GM12878 (cell line): Measurements from ENCODE around the gene LRRC3. TPM values are rescaled to one million over a fixed set of nuclear protein-coding genes. Genes with fewer than 3 reads are reported as not detected.

Experiments used
- ATAC-seq: fragments of 200-7000 bp; cut with Tn5 transposase; 3 replicates; pipeline ENCODE4 v1.9.1; 2020; ENCODE audit warnings: mild to moderate bottlenecking, moderate library complexity
- BruUV-seq: library from RNA; stranded (reverse); fragments of 400-500 nt; replicated peaks from 2 replicates; lab custom pipeline; 2021; lab: Mats Ljungman, UMichigan
- CTCF ChIA-PET: fragments of 300-600 bp; sonication (Branson Sonifier 250); formaldehyde crosslinking; extraction: SDS; loops from one replicate; lab custom pipeline; 2021; ENCODE audit warnings: inconsistent platforms; lab: Yijun Ruan, JAX
- POLR2A ChIA-PET: fragments of 350-600 bp; formaldehyde crosslinking; extraction: SDS; loops from one replicate; lab custom pipeline; 2021; ENCODE audit warnings: inconsistent platforms; lab: Charles Lee
- RAD21 ChIA-PET: fragments of 300-600 bp; sonication (Branson Sonifier 250); formaldehyde crosslinking; loops from one replicate; lab custom pipeline; 2023; ENCODE audit warnings: antibody characterized with exemption; ENCODE audit not compliant: unreplicated experiment; lab: Charles Lee
- SMC1A ChIA-PET: fragments of 300-600 bp; sonication (Branson Sonifier 250); formaldehyde crosslinking; loops from one replicate; lab custom pipeline; 2023; ENCODE audit not compliant: unreplicated experiment, uncharacterized antibody; lab: Charles Lee
- DNase-seq: peaks from one replicate; pipeline ENCODE4 v3.0.0-alpha.2; 2011; ENCODE audit warnings: low read depth, low spot score
- FAIRE-seq: peaks from 3 replicates; lab custom pipeline; 2011; peaks lifted over from hg19 to GRCh38; lab: Jason Lieb, UNC
- H2AFZ ChIP-seq: 2 replicates; pipeline ENCODE4 v1.6.0; 2011; ENCODE audit warnings: low read depth, low read length, control low read depth; ENCODE audit not compliant: control insufficient read depth
- H3K27ac ChIP-seq: 2 replicates; pipeline ENCODE4 v1.5.1; 2011; ENCODE audit warnings: control low read depth; ENCODE audit not compliant: control insufficient read depth, insufficient read depth
- H3K27me3 ChIP-seq, 2 experiments: replicated peaks in 1 of 2; 2 replicates each; pipeline versions ENCODE4 v1.6.0 to v1.6.1; 2011; ENCODE audit warnings: low read length in 1 of 2; ENCODE audit not compliant: control insufficient read depth in 2 of 2, insufficient read depth in 2 of 2
- H3K36me3 ChIP-seq, 2 experiments: 2 replicates each; pipeline ENCODE4 v1.5.1; 2011; ENCODE audit warnings: low read length in 1 of 2; ENCODE audit not compliant: control insufficient read depth in 2 of 2, insufficient read depth in 2 of 2
- H3K4me1 ChIP-seq: 2 replicates; pipeline ENCODE4 v1.6.1; 2011; ENCODE audit warnings: mild to moderate bottlenecking, low read length, moderate library complexity, mixed read lengths; ENCODE audit not compliant: control insufficient read depth, insufficient read depth
- H3K4me2 ChIP-seq: 2 replicates; pipeline ENCODE4 v1.6.0; 2011; ENCODE audit warnings: control low read depth; ENCODE audit not compliant: control insufficient read depth, insufficient read depth
- H3K4me3 ChIP-seq: fragments of 200-600 bp; sonication (generic); 2 replicates; pipeline ENCODE4 v1.5.1; 2016
- H3K79me2 ChIP-seq: 2 replicates; pipeline ENCODE4 v1.6.0; 2011; ENCODE audit warnings: low read length; ENCODE audit not compliant: control insufficient read depth, insufficient read depth
- H3K9ac ChIP-seq: 2 replicates; pipeline ENCODE4 v1.8.0; 2011; ENCODE audit warnings: low read length, control low read depth, mixed read lengths; ENCODE audit not compliant: control insufficient read depth, insufficient read depth
- H3K9me3 ChIP-seq: replicated peaks from 3 replicates; pipeline ENCODE4 v1.5.1; 2011; ENCODE audit warnings: mild to moderate bottlenecking, low read length; ENCODE audit not compliant: control insufficient read depth, insufficient read depth
- H4K20me1 ChIP-seq: 2 replicates; pipeline ENCODE4 v1.6.0; 2011; ENCODE audit not compliant: control insufficient read depth, insufficient read depth
- CBX3 ChIP-seq: fragments of 200-600 bp; sonication (generic); IDR thresholded peaks from 2 replicates; pipeline ENCODE4 v1.6.1; 2016; ENCODE audit warnings: low read depth, borderline replicate concordance
- JUND ChIP-seq: IDR thresholded peaks from 2 replicates; pipeline ENCODE4 v1.6.1; 2012; ENCODE audit warnings: low read depth, mild to moderate bottlenecking, low read length, improper control_type of control experiment, moderate library complexity
- MEF2B ChIP-seq: fragments of 450-650 bp; IDR thresholded peaks from 2 replicates; pipeline ENCODE4 v1.6.1; 2018; ENCODE audit warnings: mild to moderate bottlenecking, moderate library complexity; ENCODE audit not compliant: partially characterized antibody, poor library complexity, severe bottlenecking
- NFIC ChIP-seq: IDR thresholded peaks from 2 replicates; pipeline ENCODE4 v1.6.1; 2012; ENCODE audit warnings: low read depth, mild to moderate bottlenecking, inconsistent platforms, low read length, moderate library complexity
- NR2F1 ChIP-seq: fragments of 450-650 bp; conservative IDR thresholded peaks from 2 replicates; pipeline ENCODE4 v1.6.1; 2017; ENCODE audit warnings: mild to moderate bottlenecking
- PAX8 ChIP-seq: fragments of 450-650 bp; IDR thresholded peaks from 2 replicates; pipeline ENCODE4 v1.6.1; 2017; ENCODE audit warnings: mild to moderate bottlenecking, moderate library complexity
- RFX5 ChIP-seq: IDR thresholded peaks from 2 replicates; pipeline ENCODE4 v1.6.1; 2011; ENCODE audit warnings: low read depth, low read length, improper control_type of control experiment
- SMC3 ChIP-seq: IDR thresholded peaks from 2 replicates; pipeline ENCODE4 v1.6.1; 2011; ENCODE audit warnings: low read length, improper control_type of control experiment, borderline replicate concordance
- SREBF1 ChIP-seq: IDR thresholded peaks from 2 replicates; pipeline ENCODE4 v1.6.1; 2012; ENCODE audit warnings: mild to moderate bottlenecking, low read length
- STAT3 ChIP-seq: IDR thresholded peaks from 2 replicates; pipeline ENCODE4 v1.6.1; 2011; ENCODE audit warnings: low read depth, low read length, improper control_type of control experiment
- TAF1 ChIP-seq: IDR thresholded peaks from 2 replicates; pipeline ENCODE4 v1.6.1; 2011; ENCODE audit warnings: mild to moderate bottlenecking, low read depth, low read length, borderline replicate concordance
- YBX1 ChIP-seq: fragments of 450-650 bp; IDR thresholded peaks from 2 replicates; pipeline ENCODE4 v1.6.1; 2016; ENCODE audit warnings: antibody characterized with exemption
- ZNF622 ChIP-seq: fragments of 450-650 bp; IDR thresholded peaks from 2 replicates; pipeline ENCODE4 v1.6.1; 2017; ENCODE audit warnings: mild to moderate bottlenecking, inconsistent platforms
- WGBS: methylation state at CpG from one replicate; pipeline ENCODE4 v1.1.6; 2016; ENCODE audit warnings: low lambda C conversion rate; ENCODE audit not compliant: insufficient replicate concordance, insufficient coverage; ENCODE audit errors: missing lambda C conversion rate; 5-methylcytosine and 5-hydroxymethylcytosine counted together
- in situ Hi-C: fragments of 300-500 bp; cut with MboI; formaldehyde crosslinking; loops from 9 replicates; pipeline ENCODE4 v1.14.3; 2018; ENCODE audit warnings: mixed read lengths
- intact Hi-C: fragments of 100-400 bp; cut with micrococcal nuclease; formaldehyde crosslinking; loops from one replicate; pipeline ENCODE4 v1.14.2; 2022; ENCODE audit not compliant: unreplicated experiment
- polyA plus RNA-seq, 11 experiments: library from polyadenylated mRNA; depleted of rRNA in 4 of 11; unstranded in 6 of 11; stranded (reverse) in 5 of 11; fragments of >200 nt; fragmentation: Nextera tagmentation in 4 of 11; fragmentation: Illumina TruSeq in 1 of 11; extraction: Ambion mirVana in 4 of 11; extraction: Trizol in 1 of 11; gene quantifications; 1 replicate in 1 of 11; 2 replicates in 10 of 11; pipeline versions ENCODE4 v1.2.1 to v1.2.3, GENCODE V29; 2011 to 2016; ENCODE audit warnings: inconsistent platforms in 2 of 11, missing spikeins in 2 of 11, low read depth in 1 of 11
- total RNA-seq, 4 experiments: library from RNA; depleted of rRNA in 3 of 4; stranded (reverse); fragments of >200 nt in 3 of 4; fragmentation: Illumina TruSeq in 1 of 4; extraction: Trizol in 1 of 4; gene quantifications; 2 replicates each; pipeline versions ENCODE4 v1.2.1 to v1.2.3, GENCODE V29; 2013 to 2021
- TF ChIP-seq, protein P1 (sequence below): IDR thresholded peaks from 2 replicates; pipeline ENCODE4 v1.6.1; 2012; ENCODE audit warnings: mild to moderate bottlenecking, low read depth, low read length

Gene LRRC3
- total and polyA plus RNA-seq, 10 of the 15 experiments (the other 5 are each of a cell fraction or from before 2014, with no cell fraction given), result 0.02 to 0.31 (median 0.09) TPM; not detected in 1

DNA sequence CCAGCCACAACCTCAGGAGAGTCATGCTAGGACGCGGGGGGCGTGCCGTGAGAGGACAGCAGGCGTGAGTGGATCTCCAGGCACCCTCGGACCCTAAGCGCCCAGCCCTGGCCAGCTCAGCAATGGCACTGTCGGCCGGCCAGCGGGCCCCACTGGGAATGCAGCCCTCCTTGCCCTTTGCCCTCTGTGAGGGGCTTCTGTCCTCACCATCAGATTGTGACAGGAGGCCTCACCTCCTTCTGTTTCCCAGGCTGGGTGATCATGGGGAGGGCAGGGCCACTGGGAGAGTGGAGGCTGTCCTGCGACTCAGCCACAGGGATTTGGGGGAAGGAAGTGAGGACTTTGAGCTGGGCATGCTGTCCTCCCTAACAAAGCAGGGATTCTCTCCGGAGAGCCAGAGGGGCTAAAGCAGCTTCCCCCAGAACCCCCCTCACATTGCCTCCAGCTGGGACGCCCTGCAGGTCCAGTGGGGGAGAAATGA, 6.6 kb upstream of the LRRC3 start:
- WGBS, result 38% methylated on average over 13 of the region's 13 CpGs
- H2AFZ ChIP-seq, result no peak overlapping the region
- H4K20me1 ChIP-seq, result no peaks in the 10 kb centered on the region
- BruUV-seq, result no TSS peak
- no peaks in the 10 kb centered on the region; a peak in 1 of 4 replicates for H3K27me3 ChIP-seq
- ATAC-seq, result no peak
- no peaks in the 10 kb centered on the region for H3K36me3 ChIP-seq
- in situ Hi-C loops, result no loop called here
- no peaks in the 10 kb centered on the region for H3K79me2 ChIP-seq
- POLR2A ChIA-PET, result interaction anchor here (0.6 kb wide), 1 partner anchor 1841 kb away, joined by 6 read pairs; no protein-coding TSS in a partner anchor
- no peak overlapping the region for H3K4me2 ChIP-seq
- TF ChIP-seq TAF1 (no peak), YBX1 (no peak), RFX5 (no peak)
- TF ChIP-seq, all 136 proteins: peak for 0
- H3K9ac ChIP-seq, result no peak overlapping the region
- H3K9me3 ChIP-seq, result no peaks in the 10 kb centered on the region; the same call in 2 of the 3 replicates
- SMC1A ChIA-PET, result no interaction called here
- RAD21 ChIA-PET, result no interaction called here
- no peaks in the 10 kb centered on the region for H3K4me1 ChIP-seq
- CTCF ChIA-PET, result no interaction called here
- H3K4me3 ChIP-seq, result no peak overlapping the region
- intact Hi-C loops, result no loop called here
- no peak for FAIRE-seq
- H3K27ac ChIP-seq, result no peak overlapping the region
- no peak for DNase-seq

GRCh38 chr21:44449473-44450363, 5.6 kb upstream of the LRRC3 start:
- no peak overlapping the region for H3K9ac ChIP-seq
- no peaks in the 10 kb centered on the region for H4K20me1 ChIP-seq
- FAIRE-seq, result no peak
- intact Hi-C loops, result no loop called here
- no peaks in the 10 kb centered on the region; a peak in 1 of 4 replicates for H3K27me3 ChIP-seq
- H3K36me3 ChIP-seq, result no peaks in the 10 kb centered on the region
- no peak for ATAC-seq
- RAD21 ChIA-PET, result no interaction called here
- H3K4me1 ChIP-seq, result no peaks in the 10 kb centered on the region
- no TSS peak for BruUV-seq
- POLR2A ChIA-PET, result no interaction called here
- 29% methylated on average over 28 of the region's 28 CpGs for WGBS
- H3K4me2 ChIP-seq, result no peak overlapping the region
- SMC1A ChIA-PET, result no interaction called here
- in situ Hi-C loops, result loop anchor here (5.0 kb wide), 1 partner anchor 72 kb away; no protein-coding TSS in a partner anchor
- CTCF ChIA-PET, result no interaction called here
- H2AFZ ChIP-seq, result no peak overlapping the region
- H3K4me3 ChIP-seq, result no peak overlapping the region
- no peaks in the 10 kb centered on the region; the same call in 2 of the 3 replicates for H3K9me3 ChIP-seq
- H3K27ac ChIP-seq, result no peak overlapping the region
- H3K79me2 ChIP-seq, result no peaks in the 10 kb centered on the region
- DNase-seq, result no peak
- TF ChIP-seq SMC3, result no peak
- no peak for TF ChIP-seq NR2F1
- TF ChIP-seq JUND, result no peak
- no peak for TF ChIP-seq MEF2B
- TF ChIP-seq, protein P1, sequence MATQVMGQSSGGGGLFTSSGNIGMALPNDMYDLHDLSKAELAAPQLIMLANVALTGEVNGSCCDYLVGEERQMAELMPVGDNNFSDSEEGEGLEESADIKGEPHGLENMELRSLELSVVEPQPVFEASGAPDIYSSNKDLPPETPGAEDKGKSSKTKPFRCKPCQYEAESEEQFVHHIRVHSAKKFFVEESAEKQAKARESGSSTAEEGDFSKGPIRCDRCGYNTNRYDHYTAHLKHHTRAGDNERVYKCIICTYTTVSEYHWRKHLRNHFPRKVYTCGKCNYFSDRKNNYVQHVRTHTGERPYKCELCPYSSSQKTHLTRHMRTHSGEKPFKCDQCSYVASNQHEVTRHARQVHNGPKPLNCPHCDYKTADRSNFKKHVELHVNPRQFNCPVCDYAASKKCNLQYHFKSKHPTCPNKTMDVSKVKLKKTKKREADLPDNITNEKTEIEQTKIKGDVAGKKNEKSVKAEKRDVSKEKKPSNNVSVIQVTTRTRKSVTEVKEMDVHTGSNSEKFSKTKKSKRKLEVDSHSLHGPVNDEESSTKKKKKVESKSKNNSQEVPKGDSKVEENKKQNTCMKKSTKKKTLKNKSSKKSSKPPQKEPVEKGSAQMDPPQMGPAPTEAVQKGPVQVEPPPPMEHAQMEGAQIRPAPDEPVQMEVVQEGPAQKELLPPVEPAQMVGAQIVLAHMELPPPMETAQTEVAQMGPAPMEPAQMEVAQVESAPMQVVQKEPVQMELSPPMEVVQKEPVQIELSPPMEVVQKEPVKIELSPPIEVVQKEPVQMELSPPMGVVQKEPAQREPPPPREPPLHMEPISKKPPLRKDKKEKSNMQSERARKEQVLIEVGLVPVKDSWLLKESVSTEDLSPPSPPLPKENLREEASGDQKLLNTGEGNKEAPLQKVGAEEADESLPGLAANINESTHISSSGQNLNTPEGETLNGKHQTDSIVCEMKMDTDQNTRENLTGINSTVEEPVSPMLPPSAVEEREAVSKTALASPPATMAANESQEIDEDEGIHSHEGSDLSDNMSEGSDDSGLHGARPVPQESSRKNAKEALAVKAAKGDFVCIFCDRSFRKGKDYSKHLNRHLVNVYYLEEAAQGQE, result no peak
- TF ChIP-seq PAX8, result no peak
- TF ChIP-seq CBX3, result no peak
- no peak for TF ChIP-seq STAT3
- TF ChIP-seq ZNF622, result no peak
- no peak for TF ChIP-seq SREBF1
- no peak for TF ChIP-seq NFIC
